Peyer's patch (tissue), 4 donors: ENCODE data around the gene CALM3. TPM values are rescaled to one million over a fixed set of nuclear protein-coding genes. Genes with fewer than 3 reads are reported as not detected.
"Not testable (repeated sequence)": the region's sequence is repeated elsewhere in the genome, so short reads cannot be mapped to it uniquely, and the experiment has no call there.

Experiments used
- DNase-seq, 3 donors: peaks; one replicate each; pipeline ENCODE4 v3.0.0-alpha.2; 2017 to 2019
- H3K27ac ChIP-seq, 4 donors: fragments of 200-600 bp; sonication (generic); one replicate each; pipeline ENCODE4 v1.5.1; 2016 to 2019
- H3K27me3 ChIP-seq, 2 donors: fragments of 200-600 bp; sonication (generic); one replicate each; pipeline ENCODE4 v1.5.1; 2019
- H3K36me3 ChIP-seq, 3 donors: fragments of 200-600 bp; sonication (generic); one replicate each; pipeline ENCODE4 v1.5.1; 2016 to 2019
- H3K4me1 ChIP-seq, 4 donors: fragments of 200-600 bp; sonication (generic); one replicate each; pipeline ENCODE4 v1.5.1; 2016 to 2019
- H3K4me3 ChIP-seq, 4 donors: fragments of 200-600 bp; sonication (generic); 1 replicate in 3 of 4; 2 replicates in 1 of 4; pipeline ENCODE4 v1.5.1; 2016 to 2019; ENCODE audit warnings: mild to moderate bottlenecking in 1 of 4
- H3K9me3 ChIP-seq, 4 donors: fragments of 200-600 bp; sonication (generic); one replicate each; pipeline ENCODE4 v1.5.1; 2016 to 2019; ENCODE audit warnings: mild to moderate bottlenecking in 1 of 4
- POLR2A ChIP-seq, 2 donors: fragments of 450-650 bp; IDR thresholded peaks; one replicate each; pipeline ENCODE4 v1.5.1; 2017; ENCODE audit warnings: antibody characterized with exemption in 2 of 2, mild to moderate bottlenecking in 2 of 2, moderate library complexity in 2 of 2
- total RNA-seq, 4 donors: library from RNA; depleted of rRNA; stranded (reverse); fragments of >200 nt; gene quantifications; one replicate each; pipeline ENCODE4 v1.1.0, GENCODE V29; 2016
- TF ChIP-seq, protein P1 (sequence below), 6 experiments: fragments of 450-650 bp in 4 of 6; fragments of 200-600 bp in 2 of 6; sonication (generic) in 1 of 6; IDR thresholded peaks; one replicate each; pipeline ENCODE4 v1.5.1; 2017 to 2019; ENCODE audit warnings: antibody characterized with exemption in 6 of 6, mild to moderate bottlenecking in 3 of 6, moderate library complexity in 1 of 6

Gene CALM3
- total RNA-seq: 100 to 1,000 TPM; 134 to 282 (median 237) TPM

- Histone ChIP-seq H3K27me3 (no peaks in the 10 kb centered on the region), H3K4me3 (peak within 1 kb of the TSS; percentile 82 to 100 (median 99)), H3K36me3 (peaks cover 0 to 14% (median 0%) of the 10 kb centered on the region in 3 donors), H3K9me3 (no peaks in the 10 kb centered on the region), H3K27ac (peak within 1 kb of the TSS; percentile 89 to 97 (median 94)), H3K4me1 (peaks cover 0 to 30% (median 5%) of the 10 kb centered on the region in 4 donors)
- peak in 2 of 3 donors; percentile 16 to 59 for DNase-seq
- TF ChIP-seq, protein P1, sequence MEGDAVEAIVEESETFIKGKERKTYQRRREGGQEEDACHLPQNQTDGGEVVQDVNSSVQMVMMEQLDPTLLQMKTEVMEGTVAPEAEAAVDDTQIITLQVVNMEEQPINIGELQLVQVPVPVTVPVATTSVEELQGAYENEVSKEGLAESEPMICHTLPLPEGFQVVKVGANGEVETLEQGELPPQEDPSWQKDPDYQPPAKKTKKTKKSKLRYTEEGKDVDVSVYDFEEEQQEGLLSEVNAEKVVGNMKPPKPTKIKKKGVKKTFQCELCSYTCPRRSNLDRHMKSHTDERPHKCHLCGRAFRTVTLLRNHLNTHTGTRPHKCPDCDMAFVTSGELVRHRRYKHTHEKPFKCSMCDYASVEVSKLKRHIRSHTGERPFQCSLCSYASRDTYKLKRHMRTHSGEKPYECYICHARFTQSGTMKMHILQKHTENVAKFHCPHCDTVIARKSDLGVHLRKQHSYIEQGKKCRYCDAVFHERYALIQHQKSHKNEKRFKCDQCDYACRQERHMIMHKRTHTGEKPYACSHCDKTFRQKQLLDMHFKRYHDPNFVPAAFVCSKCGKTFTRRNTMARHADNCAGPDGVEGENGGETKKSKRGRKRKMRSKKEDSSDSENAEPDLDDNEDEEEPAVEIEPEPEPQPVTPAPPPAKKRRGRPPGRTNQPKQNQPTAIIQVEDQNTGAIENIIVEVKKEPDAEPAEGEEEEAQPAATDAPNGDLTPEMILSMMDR (IDR thresholded peaks at IDR 0.05): no peak
- peak; percentile 91 to 96 for TF ChIP-seq POLR2A (IDR thresholded peaks at IDR 0.05)
Measured at GRCh38 chr19:46601318-46602224, at the start of gene CALM3. CALM3 (plus strand) TSS chr19:46601330; CDS start chr19:46601435, 105 bp downstream.

DNA sequence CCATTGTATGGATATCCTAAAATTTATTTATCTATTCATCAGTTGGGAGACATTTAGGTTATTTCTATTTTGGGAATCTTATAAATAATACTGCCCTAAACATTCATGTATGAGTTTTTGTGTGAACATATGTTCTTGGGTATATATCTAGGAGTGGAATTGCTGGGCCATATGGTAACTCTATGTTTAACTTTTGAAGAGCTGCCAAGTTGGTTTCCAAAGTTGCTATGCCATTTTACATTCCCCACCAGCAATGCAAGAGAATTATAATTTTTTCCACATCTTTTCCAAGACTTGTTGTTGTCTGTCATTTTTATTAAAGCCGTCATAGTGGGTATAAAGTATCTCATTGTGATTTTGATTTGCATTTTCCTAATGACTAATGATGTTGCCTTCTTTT lies 48.2 kb upstream of the CALM3 start:
- Histone ChIP-seq H3K36me3 (no peaks in the 10 kb centered on the region), H3K27ac (no peak overlapping the region), H3K4me1 (no peaks in the 10 kb centered on the region), H3K27me3 (no peaks in the 10 kb centered on the region), H3K9me3 (peaks cover 0 to 9% (median 4%) of the 10 kb centered on the region in 4 donors), H3K4me3 (no peak overlapping the region)
- no peak for DNase-seq
- TF ChIP-seq, protein P1 (IDR thresholded peaks at IDR 0.05): no peak
- no peak for TF ChIP-seq POLR2A (IDR thresholded peaks at IDR 0.05)

- no peak for TF ChIP-seq POLR2A (IDR thresholded peaks at IDR 0.05)
- TF ChIP-seq, protein P1 (IDR thresholded peaks at IDR 0.05): no peak
- no peaks in the 10 kb centered on the region for H3K4me1 ChIP-seq
- DNase-seq: no peak
- no peaks in the 10 kb centered on the region for H3K27me3 ChIP-seq
- H3K4me3 ChIP-seq: no peak overlapping the region
- H3K27ac ChIP-seq: no peak overlapping the region
- H3K36me3 ChIP-seq: no peaks in the 10 kb centered on the region
- peaks cover 0 to 9% (median 4%) of the 10 kb centered on the region in 4 donors for H3K9me3 ChIP-seq
Measured at GRCh38 chr19:46554161-46554560, 47.0 kb upstream of the CALM3 start.

- no peak overlapping the region for H3K4me3 ChIP-seq
- TF ChIP-seq POLR2A (IDR thresholded peaks at IDR 0.05): no peak
- TF ChIP-seq, protein P1 (IDR thresholded peaks at IDR 0.05): no peak
Measured at GRCh38 chr19:46555628-46556280, 45.4 kb upstream of the CALM3 start.

GRCh38 chr19:46556471-46556870 lies 44.7 kb upstream of the CALM3 start:
- not testable (repeated sequence) for H3K27me3 ChIP-seq, H3K9me3 ChIP-seq, H3K4me3 ChIP-seq, H3K27ac ChIP-seq, DNase-seq, H3K4me1 ChIP-seq, H3K36me3 ChIP-seq

More at GRCh38 chr19:46555628-46556280, 45.4 kb upstream of the CALM3 start:
- Histone ChIP-seq H3K27me3 (no peaks in the 10 kb centered on the region), H3K9me3 (peaks cover 0 to 7% (median 1%) of the 10 kb centered on the region in 4 donors), H3K27ac (no peak overlapping the region), H3K36me3 (no peaks in the 10 kb centered on the region), H3K4me1 (no peaks in the 10 kb centered on the region)
- DNase-seq: no peak

DNA sequence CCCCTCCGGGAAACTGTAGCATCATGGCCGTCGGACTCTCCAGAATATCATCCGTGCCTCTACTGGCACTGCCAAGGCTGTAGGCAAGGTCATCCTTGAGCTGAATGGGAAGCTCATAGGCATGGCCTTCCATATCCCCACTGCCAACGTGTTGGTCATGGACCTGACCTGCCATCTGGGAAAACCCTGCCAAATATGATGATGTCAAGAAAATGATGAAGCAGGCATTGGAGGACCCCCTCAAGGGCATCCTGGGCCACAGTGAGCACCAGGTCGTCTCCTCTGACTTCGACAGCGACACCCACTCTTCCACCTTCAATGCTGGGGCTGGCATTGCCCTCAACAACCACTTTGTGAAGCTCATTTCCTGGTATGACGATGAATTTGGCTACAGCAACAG lies 41.9 kb upstream of the CALM3 start:
- no peak for DNase-seq

GRCh38 chr19:46559675-46560074 lies 41.5 kb upstream of the CALM3 start:
- H3K27ac ChIP-seq, H3K4me3 ChIP-seq, H3K36me3 ChIP-seq, H3K9me3 ChIP-seq, DNase-seq, H3K27me3 ChIP-seq, H3K4me1 ChIP-seq: not testable (repeated sequence)

More for the DNA sequence above, 41.9 kb upstream of the CALM3 start:
- H3K4me3 ChIP-seq: no peak overlapping the region
- TF ChIP-seq, protein P1 (IDR thresholded peaks at IDR 0.05): no peak
- TF ChIP-seq POLR2A (IDR thresholded peaks at IDR 0.05): no peak
- no peaks in the 10 kb centered on the region for H3K4me1 ChIP-seq
- no peaks in the 10 kb centered on the region for H3K36me3 ChIP-seq
- no peaks in the 10 kb centered on the region for H3K27me3 ChIP-seq
- no peak overlapping the region for H3K27ac ChIP-seq
- no peaks in the 10 kb centered on the region for H3K9me3 ChIP-seq
